ENCODE measurements around the gene ACAP2.
"Not testable (repeated sequence)": the region's sequence is repeated elsewhere in the genome, so short reads cannot be mapped to it uniquely, and the experiment has no call there.

Gene ACAP2

GRCh38 chr3:195394700-195395099 lies 48.1 kb downstream of the ACAP2 start:
- in situ Hi-C loops (cut with HindIII; ENCODE audit: low sequenced_read_pairs) = no loop called here

GRCh38 chr3:195394024-195394423 lies 48.8 kb downstream of the ACAP2 start:
- in situ Hi-C loops (cut with HindIII; ENCODE audit: low sequenced_read_pairs) = no loop called here

- in situ Hi-C loops (cut with HindIII; ENCODE audit: low sequenced_read_pairs) = no loop called here
Observed at GRCh38 chr3:195388380-195388779, 54.4 kb downstream of the ACAP2 start.

- in situ Hi-C loops (cut with HindIII; ENCODE audit: low sequenced_read_pairs) = no loop called here
Observed at GRCh38 chr3:195386739-195387138, 56.1 kb downstream of the ACAP2 start.

GRCh38 chr3:195385526-195385925 lies 57.3 kb downstream of the ACAP2 start:
- in situ Hi-C loops (cut with HindIII; ENCODE audit: low sequenced_read_pairs) = no loop called here

GRCh38 chr3:195384952-195385351 lies 57.9 kb downstream of the ACAP2 start:
- in situ Hi-C loops (cut with HindIII; ENCODE audit: low sequenced_read_pairs) = no loop called here

- in situ Hi-C loops (cut with HindIII; ENCODE audit: low sequenced_read_pairs) = no loop called here
Observed at GRCh38 chr3:195372220-195372619, 70.6 kb downstream of the ACAP2 start.

GRCh38 chr3:195366200-195366925 lies 76.5 kb downstream of the ACAP2 start:
- in situ Hi-C loops (cut with HindIII; ENCODE audit: low sequenced_read_pairs) = loop anchor here (5.0 kb wide), 1 partner anchor 66 kb away; no protein-coding TSS in a partner anchor

- in situ Hi-C loops (cut with HindIII; ENCODE audit: low sequenced_read_pairs) = loop anchor here (5.0 kb wide), 1 partner anchor 67 kb away; no protein-coding TSS in a partner anchor
Observed at GRCh38 chr3:195365371-195365770, 77.4 kb downstream of the ACAP2 start.

GRCh38 chr3:195357797-195358196 lies 85.0 kb downstream of the ACAP2 start:
- in situ Hi-C loops (cut with HindIII; ENCODE audit: low sequenced_read_pairs) = not testable (repeated sequence)

- in situ Hi-C loops (cut with HindIII; ENCODE audit: low sequenced_read_pairs) = no loop called here
Observed at GRCh38 chr3:195356151-195357086, 86.4 kb downstream of the ACAP2 start.

- in situ Hi-C loops (cut with HindIII; ENCODE audit: low sequenced_read_pairs) = not testable (repeated sequence)
Observed at GRCh38 chr3:195354009-195354408, 88.8 kb downstream of the ACAP2 start.

GRCh38 chr3:195352895-195353488 lies 89.8 kb downstream of the ACAP2 start:
- in situ Hi-C loops (cut with HindIII; ENCODE audit: low sequenced_read_pairs) = no loop called here

GRCh38 chr3:195348426-195349115 lies 94.2 kb downstream of the ACAP2 start:
- in situ Hi-C loops (cut with HindIII; ENCODE audit: low sequenced_read_pairs) = no loop called here

- in situ Hi-C loops (cut with HindIII; ENCODE audit: low sequenced_read_pairs) = no loop called here
Observed at GRCh38 chr3:195337747-195338146, 105.1 kb downstream of the ACAP2 start.

GRCh38 chr3:195334967-195335366 lies 107.9 kb downstream of the ACAP2 start:
- in situ Hi-C loops (cut with HindIII; ENCODE audit: low sequenced_read_pairs) = no loop called here

- in situ Hi-C loops (cut with HindIII; ENCODE audit: low sequenced_read_pairs) = loop anchor here (25.0 kb wide), 1 partner anchor 193 kb away; no protein-coding TSS in a partner anchor
Observed at GRCh38 chr3:195319060-195319459, 123.8 kb downstream of the ACAP2 start.

GRCh38 chr3:195312714-195313113 lies 130.1 kb downstream of the ACAP2 start:
- in situ Hi-C loops (cut with HindIII; ENCODE audit: low sequenced_read_pairs) = loop anchor here (25.0 kb wide), 1 partner anchor 200 kb away; no protein-coding TSS in a partner anchor

- in situ Hi-C loops (cut with HindIII; ENCODE audit: low sequenced_read_pairs) = loop anchor here (10.0 to 25.0 kb wide), 2 partner anchors 97 to 205 kb away; no protein-coding TSS in a partner anchor
Observed at GRCh38 chr3:195307711-195308110, 135.1 kb downstream of the ACAP2 start.

- in situ Hi-C loops (cut with HindIII; ENCODE audit: low sequenced_read_pairs) = loop anchor here (10.0 to 25.0 kb wide), 2 partner anchors 98 to 206 kb away; no protein-coding TSS in a partner anchor
Observed at GRCh38 chr3:195306369-195306768, 136.5 kb downstream of the ACAP2 start.

All from endothelial cell of hepatic sinusoid (primary cell).